HG02973 (cell line): ENCODE measurements around the gene TBC1D32.
"Not testable (repeated sequence)": the region's sequence is repeated elsewhere in the genome, so short reads cannot be mapped to it uniquely, and the experiment has no call there.

Experiments
- ATAC-seq: cut with Tn5 transposase; IDR thresholded peaks from one replicate; pipeline ENCODE4 v1.9.1; 2021; ENCODE audit warnings: moderate library complexity; ENCODE audit not compliant: unreplicated experiment

The TBC1D32 gene

DNA sequence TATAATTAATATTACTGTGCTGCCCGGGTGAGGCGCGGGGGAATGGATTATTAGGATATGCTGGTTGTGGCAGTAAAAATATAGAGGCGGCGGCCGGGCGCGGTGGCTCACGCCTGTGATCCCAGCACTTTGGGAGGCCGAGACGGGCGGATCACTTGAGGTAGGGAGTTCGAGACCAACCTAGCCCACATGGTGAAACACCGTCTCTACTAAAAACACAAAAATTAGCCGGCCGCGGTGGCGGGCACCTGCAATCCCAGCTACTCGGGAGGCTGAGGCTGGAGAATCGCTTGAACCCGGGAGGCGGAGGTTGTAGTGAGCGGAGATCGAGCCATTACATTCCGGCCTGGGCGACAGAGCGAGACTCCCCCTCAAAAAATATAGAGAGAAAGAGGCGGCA, 586 bp downstream of the TBC1D32 start:
- ATAC-seq, result not testable (repeated sequence)

DNA sequence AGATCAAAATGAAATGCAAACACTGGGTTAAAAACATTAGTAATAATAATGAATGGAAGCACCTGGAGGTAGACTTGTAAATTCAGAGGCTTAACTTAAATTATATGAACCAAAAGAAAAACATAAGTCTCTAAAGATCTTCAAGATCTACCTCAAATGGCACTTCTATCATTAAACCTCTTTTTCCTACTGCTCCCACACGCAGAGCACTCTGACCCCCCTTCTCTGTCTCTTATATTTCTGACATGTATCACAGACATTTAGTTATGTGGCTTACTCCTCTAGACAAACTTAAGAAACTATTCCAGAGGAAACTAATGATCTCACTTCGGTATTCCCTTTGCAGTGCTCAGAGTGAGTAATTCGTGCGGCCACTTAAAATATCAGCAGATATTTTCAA, 1.1 kb downstream of the TBC1D32 start:
- ATAC-seq, result no peak

GRCh38 chr6:121330516-121330915, 3.8 kb downstream of the TBC1D32 start:
- ATAC-seq, result no peak

GRCh38 chr6:121321282-121321681, 13.0 kb downstream of the TBC1D32 start:
- peak; percentile 34 for ATAC-seq

GRCh38 chr6:121319603-121320002, 14.7 kb downstream of the TBC1D32 start:
- ATAC-seq, result no peak

DNA sequence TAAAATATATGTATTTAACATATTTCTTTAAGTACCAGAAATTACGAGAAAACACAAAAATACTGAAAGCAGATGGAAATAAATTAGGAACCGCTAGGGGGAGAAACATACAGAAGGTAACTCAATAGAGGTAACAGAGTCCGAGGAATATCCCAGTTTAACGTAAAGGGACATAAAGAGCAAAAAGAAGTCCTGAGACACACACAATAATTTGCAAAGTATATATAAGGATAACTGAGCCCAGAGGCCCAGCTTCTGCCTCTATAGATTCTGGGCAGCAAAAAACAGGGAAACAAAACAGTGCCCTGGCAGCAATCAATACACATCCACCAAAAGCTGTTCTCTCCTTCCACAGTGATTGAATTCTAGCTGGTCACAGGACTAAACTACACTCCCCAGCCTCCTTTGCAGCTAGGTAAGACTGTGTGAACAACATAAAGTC, 15.1 kb downstream of the TBC1D32 start:
- peak; percentile 39 for ATAC-seq

DNA sequence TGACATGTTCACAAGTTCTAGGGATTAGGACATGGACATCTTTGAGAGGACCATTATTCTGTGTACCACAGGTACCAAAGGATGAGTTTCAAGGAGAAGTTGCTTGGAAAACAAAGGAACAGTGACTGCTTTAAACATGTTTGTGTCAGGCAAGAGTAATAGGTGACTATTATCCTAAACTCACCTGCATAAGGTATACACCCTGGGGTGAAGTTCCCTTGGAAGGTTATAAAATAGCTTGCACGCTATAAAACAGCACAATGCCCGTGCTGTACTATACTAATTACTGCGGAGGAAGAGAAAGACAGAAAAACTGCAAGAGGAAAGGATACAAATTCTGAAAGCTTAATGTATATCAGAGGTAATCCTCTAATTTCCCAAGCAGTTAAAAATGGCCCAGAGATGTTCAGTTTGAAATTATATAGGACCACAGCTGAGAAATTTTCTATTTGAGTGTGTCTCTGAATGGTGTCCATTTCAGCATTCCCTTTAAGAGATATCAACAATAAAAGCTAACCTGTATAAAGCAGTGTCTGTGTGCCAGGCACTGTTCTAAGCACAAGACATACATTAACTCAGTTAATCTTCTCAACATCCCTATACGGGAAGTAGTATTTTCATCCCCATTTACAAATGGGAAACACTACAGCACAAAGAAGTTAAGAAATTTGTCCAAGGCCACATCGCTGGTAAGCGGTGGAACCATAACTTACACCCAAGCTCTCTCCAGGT, 19.7 kb downstream of the TBC1D32 start:
- ATAC-seq, result no peak

DNA sequence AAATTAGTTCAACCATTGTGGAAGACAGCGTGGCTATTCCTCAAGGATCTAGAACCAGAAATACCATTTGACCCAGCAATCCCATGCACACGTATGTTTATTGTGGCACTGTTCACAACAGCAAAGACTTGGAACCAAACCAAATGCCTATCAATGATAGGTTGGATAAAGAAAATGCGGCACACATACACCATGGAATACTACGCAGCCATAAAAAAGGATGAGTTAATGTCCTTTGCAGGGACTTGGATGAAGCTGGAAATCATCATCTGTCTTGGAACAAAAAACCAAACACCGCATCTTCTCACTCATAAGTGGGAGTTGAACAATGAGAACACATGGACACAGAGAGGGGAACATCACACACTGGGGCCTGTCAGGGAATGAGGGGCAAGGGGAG, 22.5 kb downstream of the TBC1D32 start:
- not testable (repeated sequence) for ATAC-seq

DNA sequence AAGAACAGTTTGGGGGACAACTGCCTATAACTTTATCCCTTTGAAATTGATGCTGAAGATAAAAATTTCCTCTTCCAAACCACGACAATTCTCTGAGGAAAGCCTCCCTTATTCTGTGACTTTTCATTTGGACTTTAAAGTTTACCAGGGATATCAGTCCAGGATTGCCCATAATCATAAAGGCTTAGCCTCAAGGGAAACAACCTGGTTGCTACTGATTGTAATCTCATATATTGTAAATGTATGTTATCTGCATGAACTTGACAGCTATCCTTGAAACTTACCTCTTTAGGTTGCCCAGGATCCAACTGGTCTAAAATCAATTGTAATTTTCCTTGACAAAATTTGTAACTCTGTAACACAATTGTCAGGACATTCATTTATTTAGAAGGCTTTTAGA, 23.8 kb downstream of the TBC1D32 start:
- ATAC-seq, result no peak

GRCh38 chr6:121309768-121310469, 24.4 kb downstream of the TBC1D32 start:
- ATAC-seq, result no peak

DNA sequence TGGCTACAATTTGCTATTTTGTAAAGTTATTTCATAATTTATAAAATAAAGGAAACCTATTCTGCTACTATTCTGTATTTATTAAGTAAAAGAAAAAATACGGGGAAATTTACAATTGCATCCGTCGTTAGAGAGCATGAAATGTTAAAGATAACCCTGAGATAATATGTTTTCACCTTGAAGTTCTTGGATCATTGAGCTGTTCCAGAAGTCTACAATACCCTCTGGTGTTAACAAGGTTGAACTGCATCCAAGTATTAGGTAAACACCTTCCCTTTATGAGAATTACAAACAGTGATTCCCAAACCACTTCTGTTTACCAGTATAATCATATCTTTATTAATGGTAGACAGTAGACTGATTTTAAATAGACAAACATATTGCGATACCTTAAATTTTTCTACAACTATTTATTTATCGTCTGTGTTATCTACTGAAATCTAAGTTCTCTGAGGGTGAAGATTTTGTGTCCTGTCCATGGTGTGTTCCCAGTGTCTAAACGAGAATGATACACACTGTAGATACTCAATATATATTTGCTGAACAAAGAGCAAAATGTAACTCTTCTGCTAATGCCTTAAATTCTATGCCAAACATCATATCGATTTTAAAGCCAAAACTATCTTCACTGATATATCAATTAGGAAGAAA, 28.2 kb downstream of the TBC1D32 start:
- ATAC-seq, result peak; percentile 80

- ATAC-seq, result peak; percentile 79
Measured at GRCh38 chr6:121302882-121303281, 31.4 kb downstream of the TBC1D32 start.

DNA sequence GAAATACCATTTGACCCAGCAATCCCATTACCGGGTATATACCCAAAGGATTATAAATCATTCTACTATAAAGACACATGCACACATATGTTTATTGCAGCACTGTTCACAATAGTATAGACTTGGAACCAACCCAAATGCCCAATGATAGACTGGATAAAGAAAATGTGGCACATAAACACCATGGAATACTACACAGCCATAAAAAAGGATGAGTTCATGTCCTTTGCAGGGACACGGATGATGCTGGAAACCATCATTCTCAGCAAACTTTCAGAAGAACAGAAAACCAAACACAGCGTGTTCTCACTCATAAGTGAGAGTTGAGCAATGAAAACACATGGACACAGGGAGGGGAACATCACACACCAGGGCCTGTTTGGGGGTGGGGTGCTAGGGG, 33.1 kb downstream of the TBC1D32 start:
- not testable (repeated sequence) for ATAC-seq

GRCh38 chr6:121297694-121298093, 36.6 kb downstream of the TBC1D32 start:
- ATAC-seq, result no peak

GRCh38 chr6:121285041-121285440, 49.2 kb downstream of the TBC1D32 start:
- ATAC-seq, result no peak

DNA sequence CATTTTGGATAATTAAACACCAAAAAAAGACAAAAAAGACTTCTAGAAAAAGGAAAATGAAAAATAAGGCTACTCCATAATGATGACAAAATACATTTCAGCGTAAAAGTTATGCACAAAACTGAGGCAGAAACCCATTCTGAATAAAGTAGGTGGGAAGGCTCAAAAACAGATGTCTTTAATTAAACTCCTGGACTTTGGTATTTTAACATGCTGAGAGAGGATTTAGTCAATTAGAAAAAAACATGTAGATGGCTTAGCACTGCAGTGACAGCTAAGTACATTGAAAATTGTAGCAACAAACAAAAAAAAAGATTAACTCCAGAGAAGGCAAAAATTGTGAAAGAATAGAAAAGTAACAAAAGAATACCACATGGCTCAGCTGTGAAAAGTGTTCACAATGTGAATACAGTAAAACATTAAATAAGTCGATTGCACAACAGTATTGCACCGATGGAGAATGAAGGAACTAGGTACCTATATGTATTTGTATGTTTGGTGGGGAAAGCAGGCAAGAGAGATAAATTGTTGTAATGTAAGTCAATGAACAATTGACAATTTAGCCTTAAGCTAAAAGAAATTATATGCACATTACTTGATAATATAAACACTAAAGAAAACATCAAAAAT, 59.5 kb downstream of the TBC1D32 start:
- ATAC-seq, result no peak

GRCh38 chr6:121263742-121264141, 70.5 kb downstream of the TBC1D32 start:
- ATAC-seq, result no peak

DNA sequence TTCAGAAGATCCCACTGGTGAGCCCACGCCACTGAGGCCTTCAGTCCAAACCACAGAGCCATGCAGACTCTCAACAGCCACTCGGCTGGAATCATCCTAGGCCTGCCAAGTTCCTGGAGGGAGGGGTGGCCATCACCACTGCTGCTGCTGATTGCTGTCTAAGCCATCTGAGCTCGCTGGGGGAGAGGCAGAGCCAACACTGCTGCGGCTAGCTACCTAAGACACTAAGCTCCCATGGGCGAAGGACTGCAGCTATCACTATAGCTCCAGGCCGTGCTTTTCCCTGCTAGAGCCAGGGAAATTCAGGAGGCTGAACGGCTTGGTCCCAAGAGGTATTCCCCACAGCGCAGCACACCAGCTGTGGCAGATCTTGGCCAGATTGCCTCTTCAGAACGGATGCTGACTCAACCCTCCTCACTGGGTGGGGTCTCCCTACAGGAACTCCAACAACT, 73.6 kb downstream of the TBC1D32 start:
- ATAC-seq, result no peak

GRCh38 chr6:121247386-121247785, 86.9 kb downstream of the TBC1D32 start:
- ATAC-seq, result no peak

- no peak for ATAC-seq
Measured at GRCh38 chr6:121242386-121242785, 91.9 kb downstream of the TBC1D32 start.

DNA sequence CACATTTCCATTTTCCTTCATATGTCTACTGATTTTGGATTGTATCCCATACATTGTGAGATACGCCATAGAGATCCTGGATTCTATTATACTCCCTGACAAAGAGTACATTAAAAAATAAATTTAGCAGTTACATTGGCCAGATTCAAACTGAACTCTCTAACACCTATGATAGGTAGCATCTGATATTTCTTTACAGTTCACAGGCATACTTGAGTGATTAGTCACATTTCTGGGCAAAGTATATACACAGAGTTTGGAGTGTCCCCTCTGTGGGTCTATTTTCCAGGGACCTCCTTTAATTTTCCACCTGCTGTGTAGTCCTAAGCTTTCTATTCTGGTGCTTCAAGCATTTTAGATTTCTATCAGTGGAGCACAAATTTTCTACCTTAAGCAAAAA, 96.4 kb downstream of the TBC1D32 start:
- ATAC-seq, result no peak
